MM.1S (cell line): Measurements from ENCODE around the gene SLC45A3.

Source experiments
- DNase-seq: peaks from one replicate; pipeline ENCODE4 v3.0.0-alpha.2; 2015
- H2AFZ ChIP-seq: fragments of 300-600 bp; sonication (generic); 2 replicates; pipeline ENCODE4 v1.6.0; 2016; ENCODE audit warnings: antibody characterized with exemption, low read length
- H3F3A ChIP-seq: fragments of 300-600 bp; sonication (generic); 2 replicates; pipeline ENCODE4 v1.6.1; 2016; ENCODE audit warnings: mild to moderate bottlenecking, antibody characterized with exemption, low read length, moderate library complexity, mixed read lengths; ENCODE audit not compliant: insufficient read depth
- H3K27ac ChIP-seq: fragments of 300-600 bp; sonication (generic); 2 replicates; pipeline ENCODE4 v1.5.1; 2016; ENCODE audit warnings: mild to moderate bottlenecking, low read length
- H3K27me3 ChIP-seq: fragments of 300-600 bp; sonication (generic); replicated peaks from 2 replicates; pipeline ENCODE4 v1.6.0; 2016; ENCODE audit warnings: low read length; ENCODE audit not compliant: insufficient read depth
- H3K36me3 ChIP-seq: fragments of 300-600 bp; sonication (generic); replicated peaks from 2 replicates; pipeline ENCODE4 v1.6.1; 2016; ENCODE audit warnings: mild to moderate bottlenecking, low read length, mixed read lengths; ENCODE audit not compliant: insufficient read depth
- H3K4me1 ChIP-seq: fragments of 300-600 bp; sonication (generic); 2 replicates; pipeline ENCODE4 v1.6.1; 2016; ENCODE audit warnings: low read length, mixed read lengths
- H3K4me2 ChIP-seq: fragments of 300-600 bp; sonication (generic); 2 replicates; pipeline ENCODE4 v1.6.0; 2016; ENCODE audit warnings: low read depth, low read length
- H3K4me3 ChIP-seq: fragments of 300-600 bp; sonication (generic); 2 replicates; pipeline ENCODE4 v1.5.1; 2016; ENCODE audit warnings: low read length, mixed read lengths
- H3K79me2 ChIP-seq: fragments of 300-600 bp; sonication (generic); 2 replicates; pipeline ENCODE4 v1.6.1; 2016; ENCODE audit warnings: mixed run types, low read length, mixed read lengths
- H3K9ac ChIP-seq: fragments of 300-600 bp; sonication (generic); 2 replicates; pipeline ENCODE4 v1.6.1; 2016; ENCODE audit warnings: low read length, mixed read lengths
- H3K9me2 ChIP-seq: fragments of 300-600 bp; sonication (generic); replicated peaks from 2 replicates; pipeline ENCODE4 v1.6.1; 2016; ENCODE audit warnings: mild to moderate bottlenecking, low read length, mixed read lengths; ENCODE audit not compliant: insufficient read depth
- H3K9me3 ChIP-seq: fragments of 300-600 bp; sonication (generic); replicated peaks from 2 replicates; pipeline ENCODE4 v1.6.1; 2016; ENCODE audit warnings: mild to moderate bottlenecking, low read length, mixed read lengths; ENCODE audit not compliant: insufficient read depth
- H4K20me1 ChIP-seq: fragments of 300-600 bp; sonication (generic); 2 replicates; pipeline ENCODE4 v1.6.1; 2016; ENCODE audit warnings: mild to moderate bottlenecking, low read length, moderate library complexity, mixed read lengths; ENCODE audit not compliant: insufficient read depth
- EZH2 ChIP-seq: fragments of 300-600 bp; sonication (generic); optimal IDR thresholded peaks from 2 replicates; pipeline ENCODE3; 2017; ENCODE audit warnings: low read depth, mild to moderate bottlenecking, antibody characterized with exemption, low read length, mixed read lengths
- EZH2phosphoT487 ChIP-seq: fragments of 300-600 bp; sonication (generic); IDR thresholded peaks from 2 replicates; pipeline ENCODE4 v1.6.1; 2018; ENCODE audit warnings: antibody characterized with exemption, low read length
- TF ChIP-seq, protein P1 (sequence below): fragments of 300-600 bp; sonication (generic); IDR thresholded peaks from 2 replicates; pipeline ENCODE4 v1.5.1; 2016; ENCODE audit warnings: antibody characterized with exemption, low read length, mixed read lengths

Gene SLC45A3

GRCh38 chr1:205700865-205701401 is 20.6 kb upstream of the SLC45A3 start:
- TF ChIP-seq EZH2 (no peak), EZH2phosphoT487 (no peak)
- Histone ChIP-seq H3K4me2 (no peak overlapping the region), H3K27ac (no peak overlapping the region), H3K4me3 (no peak overlapping the region), H3K36me3 (no peaks in the 10 kb centered on the region), H3K27me3 (no peaks in the 10 kb centered on the region), H3F3A (no peaks in the 10 kb centered on the region), H3K9me3 (no peaks in the 10 kb centered on the region), H3K9me2 (no peaks in the 10 kb centered on the region), H3K9ac (no peak overlapping the region), H3K79me2 (no peaks in the 10 kb centered on the region), H2AFZ (no peak overlapping the region), H4K20me1 (no peaks in the 10 kb centered on the region), H3K4me1 (no peaks in the 10 kb centered on the region)
- no peak for DNase-seq

DNA sequence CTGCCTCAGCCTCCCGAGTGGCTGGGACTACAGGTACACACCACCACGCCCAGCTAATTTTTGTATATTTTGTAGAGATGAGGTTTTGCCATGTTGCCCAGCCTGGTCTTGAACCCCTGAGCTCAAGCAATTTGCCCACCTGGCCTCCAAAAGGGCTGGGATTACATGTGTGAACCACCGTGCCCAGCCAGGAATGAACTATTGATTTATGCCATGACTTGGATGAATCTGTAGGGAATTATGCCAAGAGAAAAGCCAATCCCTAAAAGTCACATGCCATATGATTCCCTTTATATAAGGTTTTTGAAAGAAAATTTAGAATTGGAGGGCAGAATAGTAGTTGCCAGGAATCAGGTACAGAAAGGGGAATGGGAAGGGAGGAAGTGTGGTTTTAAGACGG is 19.1 kb upstream of the SLC45A3 start:
- H2AFZ ChIP-seq: no peak overlapping the region
- no peak overlapping the region for H3K4me2 ChIP-seq
- no peaks in the 10 kb centered on the region for H3K4me1 ChIP-seq
- H3K9me3 ChIP-seq: no peaks in the 10 kb centered on the region
- H3K27me3 ChIP-seq: no peaks in the 10 kb centered on the region
- H4K20me1 ChIP-seq: no peaks in the 10 kb centered on the region
- H3K4me3 ChIP-seq: no peak overlapping the region
- TF ChIP-seq, protein P1, sequence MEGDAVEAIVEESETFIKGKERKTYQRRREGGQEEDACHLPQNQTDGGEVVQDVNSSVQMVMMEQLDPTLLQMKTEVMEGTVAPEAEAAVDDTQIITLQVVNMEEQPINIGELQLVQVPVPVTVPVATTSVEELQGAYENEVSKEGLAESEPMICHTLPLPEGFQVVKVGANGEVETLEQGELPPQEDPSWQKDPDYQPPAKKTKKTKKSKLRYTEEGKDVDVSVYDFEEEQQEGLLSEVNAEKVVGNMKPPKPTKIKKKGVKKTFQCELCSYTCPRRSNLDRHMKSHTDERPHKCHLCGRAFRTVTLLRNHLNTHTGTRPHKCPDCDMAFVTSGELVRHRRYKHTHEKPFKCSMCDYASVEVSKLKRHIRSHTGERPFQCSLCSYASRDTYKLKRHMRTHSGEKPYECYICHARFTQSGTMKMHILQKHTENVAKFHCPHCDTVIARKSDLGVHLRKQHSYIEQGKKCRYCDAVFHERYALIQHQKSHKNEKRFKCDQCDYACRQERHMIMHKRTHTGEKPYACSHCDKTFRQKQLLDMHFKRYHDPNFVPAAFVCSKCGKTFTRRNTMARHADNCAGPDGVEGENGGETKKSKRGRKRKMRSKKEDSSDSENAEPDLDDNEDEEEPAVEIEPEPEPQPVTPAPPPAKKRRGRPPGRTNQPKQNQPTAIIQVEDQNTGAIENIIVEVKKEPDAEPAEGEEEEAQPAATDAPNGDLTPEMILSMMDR: no peak
- no peak for TF ChIP-seq EZH2
- no peak for TF ChIP-seq EZH2phosphoT487
- H3K27ac ChIP-seq: no peak overlapping the region
- DNase-seq: no peak
- H3K36me3 ChIP-seq: no peaks in the 10 kb centered on the region
- no peaks in the 10 kb centered on the region for H3K9me2 ChIP-seq
- no peaks in the 10 kb centered on the region for H3F3A ChIP-seq
- no peak overlapping the region for H3K9ac ChIP-seq
- H3K79me2 ChIP-seq: no peaks in the 10 kb centered on the region

DNA sequence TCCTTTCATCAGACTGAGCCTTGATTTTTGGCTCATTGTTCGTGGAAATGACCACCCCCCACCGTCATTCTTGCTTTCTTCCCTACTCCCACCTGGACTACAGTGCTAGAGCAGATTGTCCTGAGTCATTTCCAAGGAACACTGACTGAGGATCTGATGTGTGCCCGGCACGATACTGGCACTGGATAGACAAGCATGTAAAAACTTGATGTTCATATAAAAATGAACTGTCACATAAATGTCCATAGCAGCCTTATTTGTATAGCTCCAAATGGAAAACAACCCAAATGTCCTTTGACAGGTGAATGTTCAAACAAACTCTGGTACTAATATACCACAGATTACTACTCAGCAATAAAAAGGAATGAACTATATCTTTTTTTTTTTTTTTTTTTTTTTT is 18.6 kb upstream of the SLC45A3 start:
- TF ChIP-seq, protein P1: no peak
- no peak for TF ChIP-seq EZH2
- TF ChIP-seq EZH2phosphoT487: no peak
- Histone ChIP-seq H3K79me2 (no peaks in the 10 kb centered on the region), H3K9me3 (no peaks in the 10 kb centered on the region), H4K20me1 (no peaks in the 10 kb centered on the region), H3K4me3 (no peak overlapping the region), H3F3A (no peaks in the 10 kb centered on the region), H3K9me2 (no peaks in the 10 kb centered on the region), H3K4me2 (no peak overlapping the region), H3K4me1 (no peaks in the 10 kb centered on the region), H3K27me3 (no peaks in the 10 kb centered on the region), H3K36me3 (no peaks in the 10 kb centered on the region), H2AFZ (no peak overlapping the region), H3K27ac (no peak overlapping the region), H3K9ac (no peak overlapping the region)
- DNase-seq: no peak

GRCh38 chr1:205693421-205693991 is 13.2 kb upstream of the SLC45A3 start:
- DNase-seq: no peak
- Histone ChIP-seq H3K4me1 (no peaks in the 10 kb centered on the region), H3K9me2 (no peaks in the 10 kb centered on the region), H2AFZ (no peak overlapping the region), H3K36me3 (no peaks in the 10 kb centered on the region), H3K27me3 (no peaks in the 10 kb centered on the region), H3K9ac (no peak overlapping the region), H3K9me3 (no peaks in the 10 kb centered on the region), H3F3A (no peaks in the 10 kb centered on the region), H3K27ac (no peak overlapping the region), H3K4me2 (no peak overlapping the region), H3K4me3 (no peak overlapping the region), H4K20me1 (no peaks in the 10 kb centered on the region), H3K79me2 (no peaks in the 10 kb centered on the region)
- TF ChIP-seq EZH2: no peak
- TF ChIP-seq, protein P1: no peak
- no peak for TF ChIP-seq EZH2phosphoT487
